M059J (cell line): Measurements from ENCODE around the gene MYBPH. TPM values are rescaled to one million over a fixed set of nuclear protein-coding genes. Genes with fewer than 3 reads are reported as not detected.

Experiments used
- DNase-seq: peaks from one replicate; pipeline ENCODE4 v3.0.0-alpha.2; 2012; ENCODE audit warnings: low read depth
- total RNA-seq: library from RNA; depleted of rRNA; stranded (reverse); fragments of >200 nt; shearing (Covaris generic); gene quantifications from 2 replicates; pipeline ENCODE4 v1.2.3, GENCODE V29; 2014

Gene MYBPH
- total RNA-seq, 1 experiment from 2014 or later: not detected

GRCh38 chr1:203180611-203181330 lies 5.1 kb upstream of the MYBPH start:
- DNase-seq: no peak

- DNase-seq: no peak
Observed at GRCh38 chr1:203179667-203180005, 4.0 kb upstream of the MYBPH start.

- DNase-seq: no peak
Observed at GRCh38 chr1:203178821-203179666, 3.4 kb upstream of the MYBPH start.

- peak; percentile 61 for DNase-seq
Observed at GRCh38 chr1:203178083-203178482, 2.5 kb upstream of the MYBPH start.

- DNase-seq: peak; percentile 75
Observed at GRCh38 chr1:203177470-203178039, 1.9 kb upstream of the MYBPH start.

- no peak for DNase-seq
Observed at GRCh38 chr1:203177036-203177405, 1.4 kb upstream of the MYBPH start.

- DNase-seq: no peak
Observed at GRCh38 chr1:203176273-203177035, 828 bp upstream of the MYBPH start.

- no peak for DNase-seq
Observed at GRCh38 chr1:203175827-203176241, 208 bp upstream of the MYBPH start.

- DNase-seq: no peak
Observed at GRCh38 chr1:203174324-203174985, 1.2 kb downstream of the MYBPH start.

- DNase-seq: peak; percentile 26
Observed at GRCh38 chr1:203173566-203173965, 2.1 kb downstream of the MYBPH start.

GRCh38 chr1:203173011-203173555 lies 2.5 kb downstream of the MYBPH start:
- DNase-seq: no peak

GRCh38 chr1:203172184-203173010 lies 3.2 kb downstream of the MYBPH start:
- DNase-seq: peak; percentile 58

GRCh38 chr1:203171341-203172183 lies 4.1 kb downstream of the MYBPH start:
- DNase-seq: no peak

GRCh38 chr1:203170625-203171330 lies 4.8 kb downstream of the MYBPH start:
- peak; percentile 48 for DNase-seq

- no peak for DNase-seq
Observed at GRCh38 chr1:203169770-203170520, 5.7 kb downstream of the MYBPH start.

- DNase-seq: no peak
Observed at GRCh38 chr1:203168991-203169390, 6.6 kb downstream of the MYBPH start.

- no peak for DNase-seq
Observed at GRCh38 chr1:203168256-203168786, 7.3 kb downstream of the MYBPH start.

GRCh38 chr1:203167913-203168200 lies 7.8 kb downstream of the MYBPH start:
- DNase-seq: no peak
